HepG2 (cell line): Measurements from ENCODE around the gene LRPAP1. TPM values are rescaled to one million over a fixed set of nuclear protein-coding genes. Genes with fewer than 3 reads are reported as not detected.
"Not testable (repeated sequence)": the region's sequence is repeated elsewhere in the genome, so short reads cannot be mapped to it uniquely, and the experiment has no call there.

Experiments used
- CREM ChIP-seq, 2 experiments: sonication (generic) in 1 of 2; formaldehyde crosslinking in 1 of 2; IDR thresholded peaks; 2 replicates each; pipeline versions ENCODE4 v1.4.0 to v1.6.1; 2016 to 2020; ENCODE audit warnings: antibody characterized with exemption in 1 of 2, mild to moderate bottlenecking in 1 of 2, missing genetic modification reagents in 1 of 2
- ELF1 ChIP-seq: sonication (generic); formaldehyde crosslinking; IDR thresholded peaks from 2 replicates; pipeline ENCODE4 v1.4.0; 2020; ENCODE audit warnings: missing genetic modification reagents
- EP300 ChIP-seq, 3 experiments: sonication (generic) in 1 of 3; formaldehyde crosslinking in 1 of 3; IDR thresholded peaks; 2 replicates each; pipeline versions ENCODE4 v1.5.1 to v1.6.1; 2011 to 2020; ENCODE audit warnings: low read depth in 2 of 3, low read length in 2 of 3, borderline replicate concordance in 1 of 3, improper control_type of control experiment in 1 of 3, mild to moderate bottlenecking in 1 of 3, missing genetic modification reagents in 1 of 3, moderate library complexity in 1 of 3
- ETV5 ChIP-seq: IDR thresholded peaks from 2 replicates; pipeline ENCODE4 v1.6.1; 2018; ENCODE audit warnings: missing biosample characterization, missing genetic modification reagents, inconsistent platforms, borderline replicate concordance
- FOXP4 ChIP-seq: sonication (generic); formaldehyde crosslinking; IDR thresholded peaks from 2 replicates; pipeline ENCODE4 v1.4.0; 2020; ENCODE audit warnings: missing genetic modification reagents
- GATAD1 ChIP-seq: IDR thresholded peaks from 2 replicates; pipeline ENCODE4 v1.6.1; 2016; ENCODE audit warnings: missing genetic modification reagents, missing compliant biosample characterization
- GFI1 ChIP-seq: sonication (generic); formaldehyde crosslinking; IDR thresholded peaks from 2 replicates; pipeline ENCODE4 v1.5.0; 2020; ENCODE audit warnings: missing genetic modification reagents, mild to moderate bottlenecking, borderline replicate concordance
- ISL2 ChIP-seq: sonication (generic); formaldehyde crosslinking; IDR thresholded peaks from 2 replicates; pipeline ENCODE4 v1.5.0; 2020; ENCODE audit warnings: missing genetic modification reagents
- MLX ChIP-seq: IDR thresholded peaks from 2 replicates; pipeline ENCODE4 v1.6.1; 2016
- NFKB2 ChIP-seq: sonication (generic); formaldehyde crosslinking; IDR thresholded peaks from 2 replicates; pipeline ENCODE4 v1.4.0; 2020; ENCODE audit warnings: missing genetic modification reagents, borderline replicate concordance
- RFXAP ChIP-seq: sonication (generic); formaldehyde crosslinking; IDR thresholded peaks from 2 replicates; pipeline ENCODE4 v1.4.0; 2020; ENCODE audit warnings: missing genetic modification reagents, borderline replicate concordance
- RXRB ChIP-seq: IDR thresholded peaks from 2 replicates; pipeline ENCODE4 v1.6.1; 2016; ENCODE audit warnings: borderline replicate concordance, missing genetic modification reagents, missing compliant biosample characterization
- TFAP4 ChIP-seq: sonication (generic); IDR thresholded peaks from 2 replicates; pipeline ENCODE4 v1.6.1; 2016; ENCODE audit warnings: low read depth, borderline replicate concordance
- ZBTB26 ChIP-seq: IDR thresholded peaks from 2 replicates; pipeline ENCODE4 v1.6.1; 2016; ENCODE audit warnings: missing compliant biosample characterization, missing genetic modification reagents, borderline replicate concordance
- ZBTB7B ChIP-seq: sonication (generic); formaldehyde crosslinking; IDR thresholded peaks from 2 replicates; pipeline ENCODE4 v1.4.0; 2020; ENCODE audit warnings: missing genetic modification reagents
- ZNF281 ChIP-seq: sonication (generic); formaldehyde crosslinking; IDR thresholded peaks from 2 replicates; pipeline ENCODE4 v1.4.0; 2020; ENCODE audit warnings: missing genetic modification reagents, borderline replicate concordance
- ZNF614 ChIP-seq: IDR thresholded peaks from 2 replicates; pipeline ENCODE4 v1.6.1; 2018; ENCODE audit warnings: missing biosample characterization, missing genetic modification reagents, inconsistent platforms, borderline replicate concordance
- ZNF629 ChIP-seq: sonication (generic); formaldehyde crosslinking; conservative IDR thresholded peaks from 2 replicates; pipeline ENCODE4 v1.5.0; 2020; ENCODE audit warnings: missing genetic modification reagents
- ZNF644 ChIP-seq: IDR thresholded peaks from 2 replicates; pipeline ENCODE4 v1.6.1; 2016; ENCODE audit warnings: low read depth
- ZNF792 ChIP-seq: IDR thresholded peaks from 2 replicates; pipeline ENCODE4 v1.6.1; 2016
- polyA plus RNA-seq, 8 experiments: library from polyadenylated mRNA; depleted of rRNA in 3 of 8; stranded (reverse) in 7 of 8; unstranded in 1 of 8; fragments of >200 nt; fragmentation: Illumina TruSeq in 4 of 8; extraction: Trizol in 4 of 8; gene quantifications; 2 replicates each; pipeline versions ENCODE4 v1.2.1 to v1.2.3, GENCODE V29; 2011 to 2016; ENCODE audit warnings: low read depth in 4 of 8, missing spikeins in 1 of 8, mixed read lengths in 1 of 8; ENCODE audit not compliant: insufficient read depth in 1 of 8
- total RNA-seq, 5 experiments: library from RNA; depleted of rRNA; stranded (reverse); fragments of >200 nt; fragmentation: Illumina TruSeq; extraction: Trizol; gene quantifications; 2 replicates each; pipeline ENCODE4 v1.2.3, GENCODE V29; 2016; ENCODE audit warnings: low read depth in 1 of 5

Gene LRPAP1
- total and polyA plus RNA-seq, 2 of the 13 experiments (the other 11 are each of a cell fraction or from before 2014, with no cell fraction given): 153 to 191 TPM

GRCh38 chr4:3557676-3558513 lies 25.7 kb upstream of the LRPAP1 start (continued):
- TF ChIP-seq NFKB2 (CRISPR knock-in tag) (peak; percentile 21; the same call in 1 of the 2 replicates), FOXP4 (CRISPR knock-in tag) (peak; percentile 91), RFXAP (0 out of 2 replicates have a peak, but pooled peaks have one; percentile 51), GATAD1 (peak; percentile 49), TFAP4 (peak; percentile 96), ZNF281 (CRISPR knock-in tag) (peak; percentile 8; the same call in 1 of the 2 replicates), RXRB (CRISPR knock-in tag) (peak; percentile 86), ZBTB26 (CRISPR knock-in tag) (peak; percentile 80; the same call in 1 of the 2 replicates), MLX (CRISPR knock-in tag) (0 out of 2 replicates have a peak, but pooled peaks have one; percentile 35), ISL2 (peak; percentile 41; the same call in 1 of the 2 replicates), GFI1 (CRISPR knock-in tag) (peak; percentile 64; the same call in 1 of the 2 replicates), ZNF792 (CRISPR knock-in tag) (peak; percentile 63; the same call in 1 of the 2 replicates), ZNF629 (CRISPR knock-in tag) (peak; percentile 48; the same call in 1 of the 2 replicates), ZNF614 (CRISPR knock-in tag) (peak; percentile 49; the same call in 1 of the 2 replicates), ETV5 (peak; percentile 93), ELF1 (CRISPR knock-in tag) (peak; percentile 52; the same call in 1 of the 2 replicates), EP300 (IDR thresholded peaks at IDR 0.05; ENCODE audit: low read depth in 2 of 2, low read length in 2 of 2) (peak in 1 of 2 experiments; percentile 37; a peak in 1 of 4 replicates), CREM (IDR thresholded peaks at IDR 0.05) (peak; percentile 52; the same call in 1 of the 2 replicates), ZNF644 (CRISPR knock-in tag) (peak; percentile 39; the same call in 1 of the 2 replicates), ZBTB7B (CRISPR knock-in tag) (peak; percentile 68; the same call in 1 of the 2 replicates)
- TF ChIP-seq EP300 (CRISPR knock-in tag; IDR thresholded peaks at IDR 0.05; ENCODE audit: borderline replicate concordance); CREM (CRISPR knock-in tag; IDR thresholded peaks at IDR 0.05): not testable (repeated sequence)
